ENCODE data around the gene MMP20.

Gene MMP20

GRCh38 chr11:102661040-102661439, 35.9 kb upstream of the MMP20 start:
- no peak overlapping the region for H3K4me3 ChIP-seq (ENCODE audit: low read depth, low read length)
- TF ChIP-seq CTCF (IDR thresholded peaks at IDR 0.05; ENCODE audit: low read depth, low read length) (no peak), POLR2A (IDR thresholded peaks at IDR 0.05; ENCODE audit: extremely low read depth, insufficient read length) (no peak), MYC (IDR thresholded peaks at IDR 0.05; ENCODE audit: low read depth, low read length) (no peak), MAX (IDR thresholded peaks at IDR 0.05; ENCODE audit: low read depth, low read length) (no peak)
- DNase-seq (ENCODE audit: low read depth) = no peak

DNA sequence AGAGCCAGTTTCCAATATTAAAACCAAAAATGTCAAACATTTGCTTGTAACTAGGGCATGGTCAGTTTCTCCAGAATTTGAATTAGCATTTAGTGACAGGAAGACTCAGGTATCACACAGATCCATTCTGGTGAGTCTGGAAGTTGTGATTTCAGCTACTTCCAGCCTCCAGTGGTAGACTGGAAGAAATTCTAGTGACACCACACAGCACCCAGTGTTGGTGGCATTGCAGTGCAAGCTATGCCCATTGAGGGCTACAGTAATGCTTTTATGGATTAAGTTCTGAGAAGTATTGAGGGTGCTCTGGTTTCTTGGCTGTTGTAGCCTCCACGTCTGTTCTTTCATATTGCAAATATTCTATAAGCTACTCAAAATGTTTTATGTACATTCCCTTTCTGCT, 31.4 kb upstream of the MMP20 start:
- TF ChIP-seq MYC (IDR thresholded peaks at IDR 0.05; ENCODE audit: low read depth, low read length) = no peak
- no peak for TF ChIP-seq MAX (IDR thresholded peaks at IDR 0.05; ENCODE audit: low read depth, low read length)
- TF ChIP-seq CTCF (IDR thresholded peaks at IDR 0.05; ENCODE audit: low read depth, low read length) = no peak
- TF ChIP-seq POLR2A (IDR thresholded peaks at IDR 0.05; ENCODE audit: extremely low read depth, insufficient read length) = no peak
- no peak overlapping the region for H3K4me3 ChIP-seq (ENCODE audit: low read depth, low read length)

DNA sequence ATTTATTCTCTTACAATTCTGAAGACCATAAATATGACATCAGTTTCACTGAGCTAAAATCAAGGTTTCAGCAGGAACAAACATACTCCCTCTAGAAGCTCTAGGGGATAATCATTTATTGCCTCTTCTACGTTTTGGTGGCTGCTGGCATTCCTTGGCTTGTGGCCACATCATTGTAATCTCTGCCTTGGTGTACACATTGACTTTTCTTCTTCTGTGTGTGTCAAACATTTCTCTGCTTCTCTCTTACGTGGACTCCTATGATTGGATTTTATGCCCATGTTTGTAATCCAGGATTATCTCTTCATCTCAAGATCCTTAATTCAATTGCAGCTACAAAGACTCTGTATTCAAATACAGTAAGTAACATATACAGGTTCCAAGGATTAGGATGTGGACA, 30.4 kb upstream of the MMP20 start:
- no peak overlapping the region for H3K4me3 ChIP-seq (ENCODE audit: low read depth, low read length)
- no peak for TF ChIP-seq MAX (IDR thresholded peaks at IDR 0.05; ENCODE audit: low read depth, low read length)
- TF ChIP-seq CTCF (IDR thresholded peaks at IDR 0.05; ENCODE audit: low read depth, low read length) = no peak
- no peak for TF ChIP-seq POLR2A (IDR thresholded peaks at IDR 0.05; ENCODE audit: extremely low read depth, insufficient read length)
- no peak for TF ChIP-seq MYC (IDR thresholded peaks at IDR 0.05; ENCODE audit: low read depth, low read length)
- DNase-seq (ENCODE audit: low read depth) = no peak

More for the DNA sequence above, 31.4 kb upstream of the MMP20 start:
- DNase-seq (ENCODE audit: low read depth) = no peak

DNA sequence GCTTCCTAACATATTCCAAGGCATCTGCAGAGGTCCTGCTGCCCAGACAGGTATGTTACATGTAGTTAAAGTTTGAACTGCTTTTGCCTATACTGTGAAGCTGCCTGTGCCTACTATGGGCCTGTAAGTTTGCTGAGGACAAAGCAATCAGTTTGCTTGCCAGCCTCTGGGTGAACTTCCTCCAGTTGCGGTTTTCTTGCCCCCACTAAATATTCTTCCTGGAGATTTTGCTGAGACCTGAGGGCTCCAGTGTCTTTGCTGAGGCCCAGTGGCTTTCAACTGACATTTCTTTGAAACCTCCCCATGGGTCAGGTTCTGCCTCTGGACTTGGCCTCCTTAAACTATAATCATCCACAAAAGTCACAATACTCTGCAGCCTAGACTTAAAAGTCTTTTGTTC, 29.6 kb upstream of the MMP20 start:
- H3K4me3 ChIP-seq (ENCODE audit: low read depth, low read length) = no peak overlapping the region
- no peak for DNase-seq (ENCODE audit: low read depth)
- TF ChIP-seq MAX (IDR thresholded peaks at IDR 0.05; ENCODE audit: low read depth, low read length) (no peak), POLR2A (IDR thresholded peaks at IDR 0.05; ENCODE audit: extremely low read depth, insufficient read length) (no peak), MYC (IDR thresholded peaks at IDR 0.05; ENCODE audit: low read depth, low read length) (no peak), CTCF (IDR thresholded peaks at IDR 0.05; ENCODE audit: low read depth, low read length) (no peak)

- no peak for DNase-seq (ENCODE audit: low read depth)
- no peak overlapping the region for H3K4me3 ChIP-seq (ENCODE audit: low read depth, low read length)
- TF ChIP-seq MYC (IDR thresholded peaks at IDR 0.05; ENCODE audit: low read depth, low read length) (no peak), MAX (IDR thresholded peaks at IDR 0.05; ENCODE audit: low read depth, low read length) (peak; percentile 72)
These were observed 28.7 kb upstream of the MMP20 start for GRCh38 chr11:102653744-102654291.

DNA sequence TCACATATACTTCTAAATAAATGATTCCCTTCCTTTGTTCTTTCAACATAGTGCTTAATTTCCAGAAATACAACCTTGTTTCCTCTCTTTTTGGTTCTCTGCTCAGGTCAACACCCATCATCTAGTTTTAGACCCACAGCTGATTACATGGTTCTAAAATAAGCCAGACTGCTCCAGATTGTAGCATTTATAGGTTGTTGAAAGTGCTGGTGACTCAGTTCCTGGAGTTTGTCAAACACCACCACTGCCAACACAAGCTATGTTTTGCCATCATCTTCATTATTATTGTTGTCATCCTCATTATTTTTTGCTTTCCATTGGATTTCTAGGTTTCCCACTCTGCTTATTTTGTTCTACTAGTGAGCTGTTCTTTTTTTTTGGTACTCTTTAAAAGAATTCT, 22.3 kb upstream of the MMP20 start:
- no peak for TF ChIP-seq CTCF (IDR thresholded peaks at IDR 0.05; ENCODE audit: low read depth, low read length)
- H3K4me3 ChIP-seq (ENCODE audit: low read depth, low read length) = no peak overlapping the region
- DNase-seq (ENCODE audit: low read depth) = no peak

All from NB4 (cell line).